HepG2 (cell line): ENCODE results near the gene F7. TPM values are rescaled to one million over a fixed set of nuclear protein-coding genes. Genes with fewer than 3 reads are reported as not detected.

ENCODE experiments used
- BRF2 ChIP-seq: sonication (generic); formaldehyde crosslinking; IDR thresholded peaks from 2 replicates; pipeline ENCODE4 v1.8.1; 2022; ENCODE audit warnings: mild to moderate bottlenecking, missing genetic modification reagents
- CREBL2 ChIP-seq: sonication (generic); formaldehyde crosslinking; IDR thresholded peaks from 2 replicates; pipeline ENCODE4 v1.8.1; 2023; ENCODE audit warnings: missing genetic modification reagents, mild to moderate bottlenecking, borderline replicate concordance
- EED ChIP-seq: sonication (generic); formaldehyde crosslinking; IDR thresholded peaks from 2 replicates; pipeline ENCODE4 v1.5.0; 2020; ENCODE audit warnings: mild to moderate bottlenecking, missing genetic modification reagents
- ELF4 ChIP-seq: sonication (generic); formaldehyde crosslinking; IDR thresholded peaks from 2 replicates; pipeline ENCODE4 v1.5.0; 2020; ENCODE audit warnings: missing genetic modification reagents, mild to moderate bottlenecking, moderate library complexity, borderline replicate concordance
- GABPB1 ChIP-seq: IDR thresholded peaks from 2 replicates; pipeline ENCODE4 v1.6.1; 2016; ENCODE audit warnings: mild to moderate bottlenecking, missing genetic modification reagents, moderate library complexity, missing compliant biosample characterization
- HNRNPL ChIP-seq: fragments of 200-400 bp; formaldehyde crosslinking; IDR thresholded peaks from 2 replicates; pipeline ENCODE4 v1.6.1; 2017; ENCODE audit warnings: mild to moderate bottlenecking, low read depth, low read length
- HOXA7 ChIP-seq: sonication (generic); formaldehyde crosslinking; IDR thresholded peaks from 2 replicates; pipeline ENCODE4 v1.8.1; 2022; ENCODE audit warnings: mild to moderate bottlenecking, missing genetic modification reagents, moderate library complexity
- IRF1 ChIP-seq: sonication (generic); formaldehyde crosslinking; IDR thresholded peaks from 2 replicates; pipeline ENCODE4 v1.4.0; 2020; ENCODE audit warnings: low read depth, mild to moderate bottlenecking, missing genetic modification reagents
- MAFF ChIP-seq: IDR thresholded peaks from 2 replicates; pipeline ENCODE4 v1.6.1; 2011; ENCODE audit warnings: low read depth, low read length, improper control_type of control experiment
- NFYB ChIP-seq: sonication (generic); formaldehyde crosslinking; IDR thresholded peaks from 2 replicates; pipeline ENCODE4 v1.4.0; 2020; ENCODE audit warnings: missing genetic modification reagents
- NR0B2 ChIP-seq: sonication (generic); formaldehyde crosslinking; IDR thresholded peaks from 2 replicates; pipeline ENCODE4 v1.4.0; 2020; ENCODE audit warnings: mild to moderate bottlenecking, missing genetic modification reagents
- NR2F1 ChIP-seq, 2 experiments: fragments of 450-650 bp in 1 of 2; formaldehyde crosslinking in 1 of 2; IDR thresholded peaks; 2 replicates each; pipeline versions ENCODE4 v1.5.0 to v1.6.1; 2016 to 2020; ENCODE audit warnings: mild to moderate bottlenecking in 1 of 2, missing compliant biosample characterization in 1 of 2, missing genetic modification reagents in 1 of 2, moderate library complexity in 1 of 2
- PCBP2 ChIP-seq: fragments of 200-400 bp; formaldehyde crosslinking; optimal IDR thresholded peaks from 2 replicates; pipeline ENCODE3; 2018; ENCODE audit warnings: low read length, low read depth; ENCODE audit not compliant: poor library complexity, severe bottlenecking
- RARA ChIP-seq: IDR thresholded peaks from 2 replicates; pipeline ENCODE4 v1.6.1; 2016; ENCODE audit warnings: missing genetic modification reagents, missing compliant biosample characterization
- RNF2 ChIP-seq: fragments of 450-650 bp; conservative IDR thresholded peaks from 2 replicates; pipeline ENCODE4 v1.6.1; 2016; ENCODE audit warnings: low read depth
- SRY ChIP-seq: sonication (generic); formaldehyde crosslinking; IDR thresholded peaks from 2 replicates; pipeline ENCODE4 v1.8.0; 2022; ENCODE audit warnings: mild to moderate bottlenecking, missing genetic modification reagents
- TSC22D2 ChIP-seq: sonication (generic); formaldehyde crosslinking; IDR thresholded peaks from 2 replicates; pipeline ENCODE4 v1.5.1; 2020; ENCODE audit warnings: missing genetic modification reagents, mild to moderate bottlenecking, borderline replicate concordance
- ZIK1 ChIP-seq: sonication (generic); formaldehyde crosslinking; IDR thresholded peaks from 2 replicates; pipeline ENCODE4 v1.5.0; 2020; ENCODE audit warnings: mild to moderate bottlenecking, low read depth, missing genetic modification reagents, borderline replicate concordance
- ZNF143 ChIP-seq: sonication (generic); formaldehyde crosslinking; IDR thresholded peaks from 2 replicates; pipeline ENCODE4 v1.4.0; 2020; ENCODE audit warnings: missing genetic modification reagents
- ZNF263 ChIP-seq: sonication (generic); formaldehyde crosslinking; IDR thresholded peaks from 2 replicates; pipeline ENCODE4 v1.4.0; 2020; ENCODE audit warnings: missing genetic modification reagents
- ZNF558 ChIP-seq: sonication (generic); formaldehyde crosslinking; IDR thresholded peaks from 2 replicates; pipeline ENCODE4 v1.9.0; 2022; ENCODE audit warnings: mild to moderate bottlenecking, missing genetic modification reagents, borderline replicate concordance
- ZNF577 ChIP-seq: sonication (generic); formaldehyde crosslinking; IDR thresholded peaks from 2 replicates; pipeline ENCODE4 v1.4.0; 2020; ENCODE audit warnings: mild to moderate bottlenecking, low read depth, missing genetic modification reagents, borderline replicate concordance
- ZNF7 ChIP-seq: IDR thresholded peaks from 2 replicates; pipeline ENCODE4 v1.6.1; 2016; ENCODE audit warnings: missing biosample characterization, missing genetic modification reagents
- polyA plus RNA-seq, 8 experiments: library from polyadenylated mRNA; depleted of rRNA in 3 of 8; stranded (reverse) in 7 of 8; unstranded in 1 of 8; fragments of >200 nt; fragmentation: Illumina TruSeq in 4 of 8; extraction: Trizol in 4 of 8; gene quantifications; 2 replicates each; pipeline versions ENCODE4 v1.2.1 to v1.2.3, GENCODE V29; 2011 to 2016; ENCODE audit warnings: low read depth in 4 of 8, missing spikeins in 1 of 8, mixed read lengths in 1 of 8; ENCODE audit not compliant: insufficient read depth in 1 of 8
- total RNA-seq, 5 experiments: library from RNA; depleted of rRNA; stranded (reverse); fragments of >200 nt; fragmentation: Illumina TruSeq; extraction: Trizol; gene quantifications; 2 replicates each; pipeline ENCODE4 v1.2.3, GENCODE V29; 2016; ENCODE audit warnings: low read depth in 1 of 5

Gene F7
- total and polyA plus RNA-seq, 2 of the 13 experiments (the other 11 are each of a cell fraction or from before 2014, with no cell fraction given): 12.6 to 26.5 TPM

GRCh38 chr13:113152984-113153809 is 47.6 kb downstream of the F7 start (continued):
- TF ChIP-seq SRY (CRISPR knock-in tag) (peak; percentile 27; the same call in 1 of the 2 replicates), ZNF577 (CRISPR knock-in tag) (no peak), CREBL2 (CRISPR knock-in tag) (no peak), ELF4 (CRISPR knock-in tag) (no peak), EED (no peak), TSC22D2 (CRISPR knock-in tag) (no peak; the same call in 1 of the 2 replicates), ZNF263 (CRISPR knock-in tag) (no peak; the same call in 1 of the 2 replicates), BRF2 (CRISPR knock-in tag) (no peak), IRF1 (CRISPR knock-in tag) (0 out of 2 replicates have a peak, but pooled peaks have one; percentile 40), RNF2 (0 out of 2 replicates have a peak, but pooled peaks have one; percentile 47), ZIK1 (0 out of 2 replicates have a peak, but pooled peaks have one; percentile 57), HOXA7 (CRISPR knock-in tag) (no peak), ZNF7 (no peak), NFYB (CRISPR knock-in tag) (peak; percentile 46; the same call in 1 of the 2 replicates), NR0B2 (0 out of 2 replicates have a peak, but pooled peaks have one; percentile 46), MAFF (no peak), PCBP2 (no peak), HNRNPL (no peak; the same call in 1 of the 2 replicates), GABPB1 (CRISPR knock-in tag) (peak; percentile 71; the same call in 1 of the 2 replicates), RARA (CRISPR knock-in tag) (no peak; the same call in 1 of the 2 replicates), ZNF558 (CRISPR knock-in tag) (peak; percentile 66; the same call in 1 of the 2 replicates), ZNF143 (CRISPR knock-in tag) (0 out of 2 replicates have a peak, but pooled peaks have one; percentile 22), NR2F1 (CRISPR knock-in tag; IDR thresholded peaks at IDR 0.05) (no peak)
